ENCODE measurements around the gene MAP4. TPM values are rescaled to one million over a fixed set of nuclear protein-coding genes. Genes with fewer than 3 reads are reported as not detected.

MAP4 gene
- total and polyA plus RNA-seq, 2 of the 13 experiments (the other 11 are each of a cell fraction or from before 2014, with no cell fraction given), result 33.1 to 38.7 TPM

DNA sequence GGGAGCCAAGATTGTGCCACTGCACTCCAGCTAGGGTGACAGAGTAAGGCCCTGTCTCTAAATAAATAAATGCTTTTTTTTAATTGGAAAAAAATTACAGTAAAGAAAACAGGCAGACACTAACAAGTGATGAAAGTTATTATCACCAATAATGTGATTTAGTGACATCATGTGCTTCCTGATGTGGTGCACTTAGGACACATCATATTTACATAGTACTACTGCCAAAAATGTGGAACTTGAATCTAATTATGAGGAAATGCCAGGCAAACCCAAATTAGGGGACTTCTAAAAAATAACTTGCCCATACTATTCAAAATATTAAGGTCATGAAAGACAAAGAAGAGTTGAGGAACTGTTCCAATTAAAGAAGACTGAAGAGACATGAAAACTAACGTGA lies 30.8 kb downstream of the MAP4 start:
- peaks cover 5 to 21% of the 10 kb centered on the region in 2 experiments; a peak in 4 of 5 replicates for H3K36me3 ChIP-seq (replicated peaks in 1 of 2; ENCODE audit: control insufficient read depth in 1 of 2, insufficient read depth in 2 of 2, low read length in 2 of 2)
- no peak overlapping the region for H3K4me3 ChIP-seq (replicated peaks in 1 of 3; ENCODE audit: insufficient read depth in 1 of 3, low read depth in 2 of 3, low read length in 3 of 3)
- in situ Hi-C loops (cut with HindIII; ENCODE audit: extremely low pct_ligation_motif_present, low pct_unique_long_range_greater_than_20kb), result no loop called here
- no peaks in the 10 kb centered on the region for H3K9me3 ChIP-seq (ENCODE audit: low read length)
- peaks cover 3% of the 10 kb centered on the region; the same call in 1 of the 2 replicates for H4K20me1 ChIP-seq (ENCODE audit: insufficient read depth, low read length)
- no peaks in the 10 kb centered on the region for H3K4me1 ChIP-seq (ENCODE audit: insufficient read depth, low read length)
- no peak for FAIRE-seq
- ChIA-PET POLR2A (no interaction called here), CTCF (ENCODE audit: low intra/inter-chr PET ratio, low total read pairs) (no interaction called here)
- no peaks in the 10 kb centered on the region for H3K27me3 ChIP-seq (ENCODE audit: control insufficient read depth in 1 of 2, insufficient read depth in 2 of 2, low read length in 2 of 2)
- intact Hi-C loops (cut with micrococcal nuclease; ENCODE audit: unreplicated experiment), result no loop called here
- DNase-seq (ENCODE audit: low spot score), result no peak
- no peak overlapping the region for H3K27ac ChIP-seq (ENCODE audit: extremely low read length, insufficient read depth, low read length)
- peaks cover 15% of the 10 kb centered on the region for H3K79me2 ChIP-seq (ENCODE audit: insufficient read depth, low read length)
- no peak overlapping the region for H2AFZ ChIP-seq (ENCODE audit: low read length)
- H3K9ac ChIP-seq (ENCODE audit: insufficient read depth, low read depth, low read length), result no peak overlapping the region
- TF ChIP-seq KDM3A (CRISPR knock-in tag; IDR thresholded peaks at IDR 0.05; ENCODE audit: low read depth) (no peak), ZNF7 (CRISPR knock-in tag; IDR thresholded peaks at IDR 0.05) (no peak), ZBTB39 (CRISPR knock-in tag; IDR thresholded peaks at IDR 0.05) (no peak), NR3C1 (CRISPR knock-in tag; IDR thresholded peaks at IDR 0.05) (no peak), TAF15 (IDR thresholded peaks at IDR 0.05; ENCODE audit: low read depth, low read length, poor library complexity, severe bottlenecking) (no peak), SRSF9 (IDR thresholded peaks at IDR 0.05; ENCODE audit: borderline replicate concordance, insufficient read depth, low read depth, low read length, poor library complexity, severe bottlenecking) (no peak), ZNF24 (IDR thresholded peaks at IDR 0.05) (no peak), CC2D1A (CRISPR knock-in tag; IDR thresholded peaks at IDR 0.05) (no peak), SOX6 (IDR thresholded peaks at IDR 0.05) (no peak), SOX6 (CRISPR knock-in tag; IDR thresholded peaks at IDR 0.05) (no peak), ZNF343 (CRISPR knock-in tag; IDR thresholded peaks at IDR 0.05) (no peak), HHEX (CRISPR knock-in tag; IDR thresholded peaks at IDR 0.05) (no peak), PRPF4 (IDR thresholded peaks at IDR 0.05; ENCODE audit: low read depth, low read length, poor library complexity, severe bottlenecking) (no peak), NFIB (CRISPR knock-in tag; IDR thresholded peaks at IDR 0.05; ENCODE audit: borderline replicate concordance) (no peak), ZNF883 (CRISPR knock-in tag; IDR thresholded peaks at IDR 0.05; ENCODE audit: not compliant biosample characterization) (no peak)
- TF ChIP-seq, protein P1, sequence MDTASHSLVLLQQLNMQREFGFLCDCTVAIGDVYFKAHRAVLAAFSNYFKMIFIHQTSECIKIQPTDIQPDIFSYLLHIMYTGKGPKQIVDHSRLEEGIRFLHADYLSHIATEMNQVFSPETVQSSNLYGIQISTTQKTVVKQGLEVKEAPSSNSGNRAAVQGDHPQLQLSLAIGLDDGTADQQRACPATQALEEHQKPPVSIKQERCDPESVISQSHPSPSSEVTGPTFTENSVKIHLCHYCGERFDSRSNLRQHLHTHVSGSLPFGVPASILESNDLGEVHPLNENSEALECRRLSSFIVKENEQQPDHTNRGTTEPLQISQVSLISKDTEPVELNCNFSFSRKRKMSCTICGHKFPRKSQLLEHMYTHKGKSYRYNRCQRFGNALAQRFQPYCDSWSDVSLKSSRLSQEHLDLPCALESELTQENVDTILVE (CRISPR knock-in tag; IDR thresholded peaks at IDR 0.05), result no peak
- no peak overlapping the region for H3K4me2 ChIP-seq (ENCODE audit: low read depth, low read length)
- WGBS (ENCODE audit: low lambda C conversion rate), result 100% methylated on average over 1 of the region's 1 CpG
- ATAC-seq, result no peak
- no TSS peak for BruUV-seq (replicated peaks)
